ENCODE measurements around the gene DISC1. TPM values are rescaled to one million over a fixed set of nuclear protein-coding genes. Genes with fewer than 3 reads are reported as not detected.

The DISC1 gene
- polyA plus RNA-seq, 3 donors, result 5.5 to 14.7 (median 5.8) TPM

- Histone ChIP-seq H3K9me3 (replicated peaks in 1 of 2; ENCODE audit: control insufficient read depth in 1 of 2, insufficient read depth in 1 of 2, low read length in 2 of 2) (peaks cover 0 to 3% of the 10 kb centered on the region in 2 donors), H3K27ac (ENCODE audit: low read depth in 1 of 2, low read length in 2 of 2) (no peak overlapping the region), H3K4me3 (replicated peaks in 1 of 3; ENCODE audit: low read depth in 2 of 3, low read length in 3 of 3) (no peak overlapping the region), H3K27me3 (ENCODE audit: control insufficient read depth in 2 of 2, insufficient read depth in 2 of 2, low read length in 2 of 2) (no peaks in the 10 kb centered on the region), H4K20me1 (ENCODE audit: insufficient read depth, low read length) (peaks cover 27% of the 10 kb centered on the region), H2AFZ (ENCODE audit: insufficient read depth, low read depth, low read length, poor library complexity, severe bottlenecking) (no peak overlapping the region), H3K79me2 (ENCODE audit: insufficient read depth, low read length) (no peaks in the 10 kb centered on the region), H3K9ac (ENCODE audit: insufficient read depth, low read length, poor library complexity, severe bottlenecking) (no peak overlapping the region), H3K4me1 (ENCODE audit: control insufficient read depth in 1 of 2, insufficient read depth in 2 of 2, low read length in 2 of 2) (no peaks in the 10 kb centered on the region), H3K36me3 (replicated peaks in 1 of 2; ENCODE audit: control insufficient read depth in 1 of 2, insufficient read depth in 2 of 2, low read length in 2 of 2) (peaks cover 4 to 42% of the 10 kb centered on the region in 2 donors), H3K4me2 (replicated peaks; ENCODE audit: extremely low read depth, low read length, poor library complexity, severe bottlenecking) (no peak overlapping the region)
- Mint-ChIP-seq H3K27me3 (ENCODE audit: low read depth in 3 of 3) (no peaks in the 10 kb centered on the region), H3K9me3 (peaks cover 0 to 4% (median 2%) of the 10 kb centered on the region in 7 donors), H3K4me3 (no peak overlapping the region), H3K36me3 (peaks cover 35 to 60% of the 10 kb centered on the region in 2 donors), H3K4me1 (no peaks in the 10 kb centered on the region), H3K27ac (peak overlapping the region in 1 of 7 donors; percentile 21)
- WGBS (ENCODE audit: insufficient coverage), result 100% methylated on average over 1 of the region's 2 CpGs
- TF ChIP-seq, protein P1, sequence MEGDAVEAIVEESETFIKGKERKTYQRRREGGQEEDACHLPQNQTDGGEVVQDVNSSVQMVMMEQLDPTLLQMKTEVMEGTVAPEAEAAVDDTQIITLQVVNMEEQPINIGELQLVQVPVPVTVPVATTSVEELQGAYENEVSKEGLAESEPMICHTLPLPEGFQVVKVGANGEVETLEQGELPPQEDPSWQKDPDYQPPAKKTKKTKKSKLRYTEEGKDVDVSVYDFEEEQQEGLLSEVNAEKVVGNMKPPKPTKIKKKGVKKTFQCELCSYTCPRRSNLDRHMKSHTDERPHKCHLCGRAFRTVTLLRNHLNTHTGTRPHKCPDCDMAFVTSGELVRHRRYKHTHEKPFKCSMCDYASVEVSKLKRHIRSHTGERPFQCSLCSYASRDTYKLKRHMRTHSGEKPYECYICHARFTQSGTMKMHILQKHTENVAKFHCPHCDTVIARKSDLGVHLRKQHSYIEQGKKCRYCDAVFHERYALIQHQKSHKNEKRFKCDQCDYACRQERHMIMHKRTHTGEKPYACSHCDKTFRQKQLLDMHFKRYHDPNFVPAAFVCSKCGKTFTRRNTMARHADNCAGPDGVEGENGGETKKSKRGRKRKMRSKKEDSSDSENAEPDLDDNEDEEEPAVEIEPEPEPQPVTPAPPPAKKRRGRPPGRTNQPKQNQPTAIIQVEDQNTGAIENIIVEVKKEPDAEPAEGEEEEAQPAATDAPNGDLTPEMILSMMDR (IDR thresholded peaks at IDR 0.05), result no peak
- intact Hi-C loops (cut with micrococcal nuclease), result no loop called here
- DNase-seq, result no peak
Measured at GRCh38 chr1:231938211-231938610, 311.6 kb downstream of the DISC1 start.

- intact Hi-C loops (cut with micrococcal nuclease), result no loop called here
- peaks cover 40 to 63% of the 10 kb centered on the region in 2 donors for H3K36me3 Mint-ChIP-seq
Measured at GRCh38 chr1:231938711-231939110, 312.1 kb downstream of the DISC1 start.

More at GRCh38 chr1:231938711-231939110, 312.1 kb downstream of the DISC1 start:
- H3K9me3 Mint-ChIP-seq, result peaks cover 0 to 4% (median 2%) of the 10 kb centered on the region in 7 donors
- no peaks in the 10 kb centered on the region for H3K4me1 ChIP-seq (ENCODE audit: control insufficient read depth in 1 of 2, insufficient read depth in 2 of 2, low read length in 2 of 2)
- peaks cover 0 to 3% of the 10 kb centered on the region in 2 donors for H3K9me3 ChIP-seq (replicated peaks in 1 of 2; ENCODE audit: control insufficient read depth in 1 of 2, insufficient read depth in 1 of 2, low read length in 2 of 2)
- DNase-seq, result no peak
- no peak overlapping the region for H3K4me3 ChIP-seq (replicated peaks in 1 of 3; ENCODE audit: low read depth in 2 of 3, low read length in 3 of 3)
- no peak overlapping the region for H3K9ac ChIP-seq (ENCODE audit: insufficient read depth, low read length, poor library complexity, severe bottlenecking)
- no peak overlapping the region for H3K27ac Mint-ChIP-seq
- no peaks in the 10 kb centered on the region for H3K4me1 Mint-ChIP-seq
- no peaks in the 10 kb centered on the region for H3K27me3 Mint-ChIP-seq (ENCODE audit: low read depth in 3 of 3)
- no peak overlapping the region for H3K4me2 ChIP-seq (replicated peaks; ENCODE audit: extremely low read depth, low read length, poor library complexity, severe bottlenecking)
- 100% methylated on average over 2 of the region's 6 CpGs for WGBS (ENCODE audit: insufficient coverage)
- no peak overlapping the region for H3K27ac ChIP-seq (ENCODE audit: low read depth in 1 of 2, low read length in 2 of 2)
- no peaks in the 10 kb centered on the region for H3K27me3 ChIP-seq (ENCODE audit: control insufficient read depth in 2 of 2, insufficient read depth in 2 of 2, low read length in 2 of 2)
- H3K79me2 ChIP-seq (ENCODE audit: insufficient read depth, low read length), result no peaks in the 10 kb centered on the region
- no peak overlapping the region for H3K4me3 Mint-ChIP-seq
- H3K36me3 ChIP-seq (replicated peaks in 1 of 2; ENCODE audit: control insufficient read depth in 1 of 2, insufficient read depth in 2 of 2, low read length in 2 of 2), result peaks cover 8 to 47% of the 10 kb centered on the region in 2 donors
- H4K20me1 ChIP-seq (ENCODE audit: insufficient read depth, low read length), result peaks cover 27% of the 10 kb centered on the region
- TF ChIP-seq, protein P1 (IDR thresholded peaks at IDR 0.05), result no peak
- H2AFZ ChIP-seq (ENCODE audit: insufficient read depth, low read depth, low read length, poor library complexity, severe bottlenecking), result no peak overlapping the region

Measured in CD14-positive monocyte (primary cell).